Keratinocyte (primary cell): Measurements from ENCODE around the gene PSD2. TPM values are rescaled to one million over a fixed set of nuclear protein-coding genes. Genes with fewer than 3 reads are reported as not detected.

Experiments used
- DNase-seq: peaks from one replicate; pipeline ENCODE4 v3.0.0-alpha.2; 2011; ENCODE audit warnings: low read depth, missing footprints, low spot score
- FAIRE-seq: peaks from 2 replicates; lab custom pipeline; 2011; peaks lifted over from hg19 to GRCh38; lab: Jason Lieb, UNC
- H2AFZ ChIP-seq: 2 replicates; pipeline ENCODE4 v1.6.0; 2012; ENCODE audit warnings: low read length, control low read depth, inconsistent platforms; ENCODE audit not compliant: control insufficient read depth
- H3K27ac ChIP-seq: 2 replicates; pipeline ENCODE4 v1.5.1; 2011; ENCODE audit warnings: low read length; ENCODE audit not compliant: control insufficient read depth, insufficient read depth
- H3K27me3 ChIP-seq: 3 replicates; pipeline ENCODE4 v1.6.0; 2011; ENCODE audit warnings: low read length; ENCODE audit not compliant: control insufficient read depth, insufficient read depth; ENCODE audit errors: extremely low read depth
- H3K36me3 ChIP-seq, 2 experiments: 2 replicates in 1 of 2; 3 replicates in 1 of 2; pipeline ENCODE4 v1.5.1; 2011; ENCODE audit warnings: low read length in 2 of 2, mild to moderate bottlenecking in 1 of 2; ENCODE audit not compliant: control insufficient read depth in 2 of 2, insufficient read depth in 2 of 2; ENCODE audit errors: extremely low read depth in 1 of 2
- H3K4me1 ChIP-seq: 3 replicates; pipeline ENCODE4 v1.5.1; 2011; ENCODE audit warnings: low read length; ENCODE audit not compliant: control insufficient read depth, insufficient read depth; ENCODE audit errors: extremely low read depth
- H3K4me2 ChIP-seq: 3 replicates; pipeline ENCODE4 v1.6.0; 2011; ENCODE audit warnings: low read depth, low read length; ENCODE audit not compliant: control insufficient read depth, insufficient read depth; ENCODE audit errors: extremely low read depth
- H3K4me3 ChIP-seq, 3 experiments: fragments of 200-600 bp in 1 of 3; sonication (generic) in 1 of 3; 2 replicates in 2 of 3; 3 replicates in 1 of 3; pipeline ENCODE4 v1.5.1; 2011 to 2016; ENCODE audit warnings: low read length in 3 of 3, mild to moderate bottlenecking in 3 of 3, control low read depth in 2 of 3, inconsistent platforms in 1 of 3, low read depth in 1 of 3, mixed read lengths in 1 of 3, mixed run types in 1 of 3, moderate library complexity in 1 of 3; ENCODE audit not compliant: control insufficient read depth in 2 of 3, insufficient read depth in 2 of 3; ENCODE audit errors: extremely low read depth in 1 of 3
- H3K79me2 ChIP-seq: 2 replicates; pipeline ENCODE4 v1.6.0; 2012; ENCODE audit warnings: low read length; ENCODE audit not compliant: control insufficient read depth, insufficient read depth
- H3K9ac ChIP-seq: 3 replicates; pipeline ENCODE4 v1.6.0; 2011; ENCODE audit warnings: low read length; ENCODE audit not compliant: control insufficient read depth, insufficient read depth; ENCODE audit errors: extremely low read depth
- H3K9me1 ChIP-seq: 3 replicates; pipeline ENCODE4 v1.6.0; 2011; ENCODE audit warnings: low read length; ENCODE audit not compliant: control insufficient read depth, insufficient read depth; ENCODE audit errors: extremely low read depth
- H3K9me3 ChIP-seq: 2 replicates; pipeline ENCODE4 v1.5.1; 2012; ENCODE audit warnings: low read depth, low read length; ENCODE audit not compliant: control insufficient read depth
- H4K20me1 ChIP-seq: 3 replicates; pipeline ENCODE4 v1.6.0; 2011; ENCODE audit warnings: low read length; ENCODE audit not compliant: control insufficient read depth, insufficient read depth; ENCODE audit errors: extremely low read depth
- CTCF ChIP-seq, 3 experiments: IDR thresholded peaks in 1 of 3; conservative IDR thresholded peaks in 1 of 3; optimal IDR thresholded peaks in 1 of 3; 2 replicates in 2 of 3; 3 replicates in 1 of 3; pipeline versions ENCODE3 to v1.5.1; 2011; ENCODE audit warnings: low read length in 3 of 3, mild to moderate bottlenecking in 3 of 3, moderate library complexity in 2 of 3, control low read depth in 1 of 3, inconsistent platforms in 1 of 3; ENCODE audit not compliant: insufficient read depth in 2 of 3; ENCODE audit errors: extremely low read depth in 1 of 3
- EZH2 ChIP-seq: IDR thresholded peaks from one replicate; pipeline ENCODE4 v1.6.1; 2012; ENCODE audit warnings: inconsistent platforms, mild to moderate bottlenecking, low read length, moderate library complexity
- dilution Hi-C: fragments of 300-500 bp; cut with MboI; formaldehyde crosslinking; loops from one replicate; pipeline ENCODE4 v1.7.0; 2020; ENCODE audit warnings: low sequenced_read_pairs; ENCODE audit not compliant: extremely low pct_ligation_motif_present
- polyA plus RNA-seq, 5 experiments: library from polyadenylated mRNA; depleted of rRNA in 3 of 5; stranded (reverse) in 3 of 5; stranded (forward) in 1 of 5; unstranded in 1 of 5; fragments of >200 nt; gene quantifications; 1 replicate in 1 of 5; 2 replicates in 3 of 5; 3 replicates in 1 of 5; pipeline versions ENCODE4 v1.2.1 to v1.2.3, GENCODE V29; 2011 to 2012; ENCODE audit warnings: missing spikeins in 2 of 5, low read depth in 1 of 5, low replicate concordance in 1 of 5

The PSD2 gene
- polyA plus RNA-seq, 1 donor (not counting 4 experiments of a cell fraction or from before 2014, with no cell fraction given) = not detected

DNA sequence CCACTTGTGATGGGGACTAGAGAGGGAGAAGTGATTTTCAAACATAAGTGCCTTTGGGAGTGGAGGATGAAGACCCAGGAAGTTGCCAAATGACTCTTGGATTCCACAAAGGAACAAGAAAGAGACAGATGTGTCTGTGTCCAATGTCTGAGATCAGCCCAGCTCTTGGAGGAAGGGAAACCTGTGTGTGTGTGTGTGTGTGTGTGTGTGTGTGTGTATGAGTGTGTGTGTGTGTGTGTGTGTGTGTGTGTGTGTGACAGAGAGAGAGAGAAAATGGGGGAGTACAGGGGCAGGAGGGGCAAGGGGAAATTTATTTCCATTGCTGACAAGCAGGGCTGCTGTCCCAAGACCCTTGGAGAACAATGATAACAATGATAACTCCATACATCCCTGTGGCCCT is 72.0 kb downstream of the PSD2 start:
- Histone ChIP-seq H2AFZ (no peak overlapping the region), H3K27me3 (no peaks in the 10 kb centered on the region), H3K36me3 (no peaks in the 10 kb centered on the region), H3K27ac (no peak overlapping the region), H3K4me1 (peaks cover 13% of the 10 kb centered on the region), H3K4me2 (no peak overlapping the region), H4K20me1 (no peaks in the 10 kb centered on the region), H3K9me3 (no peaks in the 10 kb centered on the region), H3K4me3 (no peak overlapping the region), H3K9me1 (no peaks in the 10 kb centered on the region), H3K79me2 (no peaks in the 10 kb centered on the region), H3K9ac (no peak overlapping the region)
- FAIRE-seq (no peak), DNase-seq (no peak)
- dilution Hi-C loops = no loop called here
- TF ChIP-seq CTCF (optimal IDR thresholded peaks at IDR 0.05 in 1 of 3, IDR thresholded peaks at IDR 0.05 in 1 of 3, conservative IDR thresholded peaks at IDR 0.05 in 1 of 3; ENCODE audit: extremely low read depth in 1 of 3, insufficient read depth in 2 of 3, low read length in 3 of 3) (no peak), EZH2 (no peak)

- no peak for DNase-seq
- no peak for TF ChIP-seq CTCF (optimal IDR thresholded peaks at IDR 0.05 in 1 of 3, IDR thresholded peaks at IDR 0.05 in 1 of 3, conservative IDR thresholded peaks at IDR 0.05 in 1 of 3; ENCODE audit: extremely low read depth in 1 of 3, insufficient read depth in 2 of 3, low read length in 3 of 3)
- no peak for TF ChIP-seq EZH2
- Histone ChIP-seq H3K27me3 (no peaks in the 10 kb centered on the region), H2AFZ (no peak overlapping the region), H3K79me2 (no peaks in the 10 kb centered on the region), H3K4me1 (peaks cover 4% of the 10 kb centered on the region), H3K9me1 (no peaks in the 10 kb centered on the region), H4K20me1 (no peaks in the 10 kb centered on the region), H3K4me2 (no peak overlapping the region), H3K36me3 (no peaks in the 10 kb centered on the region), H3K4me3 (no peak overlapping the region), H3K27ac (no peak overlapping the region), H3K9ac (no peak overlapping the region), H3K9me3 (no peaks in the 10 kb centered on the region)
- FAIRE-seq = no peak
- dilution Hi-C loops = no loop called here
Measured at GRCh38 chr5:139869042-139869790, 73.6 kb downstream of the PSD2 start.
